C4-2B (cell line): ENCODE results near the gene AIP.

ENCODE experiments used
- H3K27ac ChIP-seq: fragments of 450-650 bp; 2 replicates; pipeline ENCODE4 v1.5.1; 2017
- ZFX ChIP-seq: fragments of 450-650 bp; IDR thresholded peaks from 2 replicates; pipeline ENCODE4 v1.6.1; 2017
- TF ChIP-seq, protein P1 (sequence below): fragments of 450-650 bp; conservative IDR thresholded peaks from 2 replicates; pipeline ENCODE4 v1.5.1; 2017; ENCODE audit warnings: mild to moderate bottlenecking

AIP gene

GRCh38 chr11:67490727-67491065, 7.9 kb downstream of the AIP start:
- no peak overlapping the region for H3K27ac ChIP-seq
- TF ChIP-seq, protein P1, sequence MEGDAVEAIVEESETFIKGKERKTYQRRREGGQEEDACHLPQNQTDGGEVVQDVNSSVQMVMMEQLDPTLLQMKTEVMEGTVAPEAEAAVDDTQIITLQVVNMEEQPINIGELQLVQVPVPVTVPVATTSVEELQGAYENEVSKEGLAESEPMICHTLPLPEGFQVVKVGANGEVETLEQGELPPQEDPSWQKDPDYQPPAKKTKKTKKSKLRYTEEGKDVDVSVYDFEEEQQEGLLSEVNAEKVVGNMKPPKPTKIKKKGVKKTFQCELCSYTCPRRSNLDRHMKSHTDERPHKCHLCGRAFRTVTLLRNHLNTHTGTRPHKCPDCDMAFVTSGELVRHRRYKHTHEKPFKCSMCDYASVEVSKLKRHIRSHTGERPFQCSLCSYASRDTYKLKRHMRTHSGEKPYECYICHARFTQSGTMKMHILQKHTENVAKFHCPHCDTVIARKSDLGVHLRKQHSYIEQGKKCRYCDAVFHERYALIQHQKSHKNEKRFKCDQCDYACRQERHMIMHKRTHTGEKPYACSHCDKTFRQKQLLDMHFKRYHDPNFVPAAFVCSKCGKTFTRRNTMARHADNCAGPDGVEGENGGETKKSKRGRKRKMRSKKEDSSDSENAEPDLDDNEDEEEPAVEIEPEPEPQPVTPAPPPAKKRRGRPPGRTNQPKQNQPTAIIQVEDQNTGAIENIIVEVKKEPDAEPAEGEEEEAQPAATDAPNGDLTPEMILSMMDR: no peak
- no peak for TF ChIP-seq ZFX

GRCh38 chr11:67491276-67492068, 8.6 kb downstream of the AIP start:
- TF ChIP-seq ZFX: no peak
- TF ChIP-seq, protein P1: no peak
- no peak overlapping the region for H3K27ac ChIP-seq

DNA sequence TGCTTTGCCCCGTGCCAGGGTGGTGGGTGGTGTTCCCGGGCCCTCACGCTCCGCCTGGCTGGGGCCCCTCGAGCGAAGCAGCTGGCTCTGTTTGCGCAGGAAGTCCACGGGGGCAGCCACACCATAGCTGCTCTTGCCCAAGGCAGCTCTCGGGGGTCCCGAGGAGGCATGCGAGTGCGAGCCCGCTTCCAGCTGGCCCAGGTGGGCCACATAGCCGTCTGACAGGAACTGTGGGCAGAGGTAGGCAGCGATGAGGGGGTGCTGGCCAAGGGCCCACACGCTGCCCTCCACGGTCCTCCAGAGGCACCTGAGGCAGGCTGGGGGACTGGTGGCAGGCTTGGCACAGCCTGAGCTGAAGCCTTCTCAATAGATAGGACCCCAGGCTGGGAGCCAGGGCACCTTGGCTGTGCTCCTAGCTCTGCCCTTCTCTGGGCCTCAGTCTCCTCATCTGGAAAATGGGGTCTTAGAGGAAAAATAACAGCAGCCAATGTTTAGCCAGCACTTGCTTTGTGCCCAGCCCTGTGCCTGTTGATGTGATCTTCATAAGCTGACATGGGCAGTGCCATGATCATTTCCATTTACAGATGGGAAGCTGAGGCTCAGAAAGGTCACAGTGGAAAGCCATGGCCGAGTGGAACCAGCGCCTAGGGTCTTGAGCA, 9.4 kb downstream of the AIP start:
- H3K27ac ChIP-seq: no peak overlapping the region
- TF ChIP-seq, protein P1: no peak
- TF ChIP-seq ZFX: no peak

- no peak for TF ChIP-seq ZFX
- TF ChIP-seq, protein P1: no peak
- no peak overlapping the region for H3K27ac ChIP-seq
These were observed 10.1 kb downstream of the AIP start for GRCh38 chr11:67492801-67493547.

DNA sequence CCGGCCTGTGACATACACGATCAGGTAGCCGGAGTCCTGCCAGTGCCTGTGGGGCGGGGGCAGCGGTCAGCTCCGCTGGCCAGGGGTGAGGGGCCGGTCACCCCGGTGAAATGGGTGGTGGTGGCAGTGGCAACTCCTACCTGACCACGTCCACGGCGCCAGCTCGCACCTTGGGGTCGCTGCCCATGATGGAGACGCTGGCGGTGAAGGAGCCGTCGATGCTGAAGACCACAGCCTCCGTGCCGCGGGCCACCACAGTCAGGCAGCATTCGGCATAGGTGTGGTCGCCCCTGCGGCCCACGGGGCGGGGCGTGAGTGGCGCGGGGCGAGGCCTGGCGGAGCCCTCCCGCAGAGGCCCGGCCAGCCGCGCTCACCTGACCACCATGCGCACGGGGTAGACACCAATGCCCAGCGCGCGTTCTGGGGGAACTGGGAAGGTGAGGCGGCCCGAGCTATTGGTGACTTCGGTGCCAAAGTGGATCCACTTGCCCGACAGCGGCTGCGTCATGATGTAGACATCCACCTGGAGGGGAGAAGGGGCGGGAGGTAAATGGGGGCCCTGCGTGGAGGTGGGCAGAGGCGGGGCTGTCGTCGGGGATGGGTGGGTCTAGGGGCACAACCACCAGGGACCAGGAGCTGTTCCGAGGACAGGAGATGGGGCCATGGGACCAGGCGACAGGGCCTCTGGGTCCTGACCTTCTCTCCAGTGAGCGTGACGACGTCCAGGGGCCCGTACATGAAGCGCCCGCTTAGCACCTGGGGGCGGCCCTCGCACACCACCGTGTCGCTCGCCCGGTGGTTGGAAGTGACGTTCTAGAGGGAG, 10.9 kb downstream of the AIP start:
- H3K27ac ChIP-seq: no peak overlapping the region

DNA sequence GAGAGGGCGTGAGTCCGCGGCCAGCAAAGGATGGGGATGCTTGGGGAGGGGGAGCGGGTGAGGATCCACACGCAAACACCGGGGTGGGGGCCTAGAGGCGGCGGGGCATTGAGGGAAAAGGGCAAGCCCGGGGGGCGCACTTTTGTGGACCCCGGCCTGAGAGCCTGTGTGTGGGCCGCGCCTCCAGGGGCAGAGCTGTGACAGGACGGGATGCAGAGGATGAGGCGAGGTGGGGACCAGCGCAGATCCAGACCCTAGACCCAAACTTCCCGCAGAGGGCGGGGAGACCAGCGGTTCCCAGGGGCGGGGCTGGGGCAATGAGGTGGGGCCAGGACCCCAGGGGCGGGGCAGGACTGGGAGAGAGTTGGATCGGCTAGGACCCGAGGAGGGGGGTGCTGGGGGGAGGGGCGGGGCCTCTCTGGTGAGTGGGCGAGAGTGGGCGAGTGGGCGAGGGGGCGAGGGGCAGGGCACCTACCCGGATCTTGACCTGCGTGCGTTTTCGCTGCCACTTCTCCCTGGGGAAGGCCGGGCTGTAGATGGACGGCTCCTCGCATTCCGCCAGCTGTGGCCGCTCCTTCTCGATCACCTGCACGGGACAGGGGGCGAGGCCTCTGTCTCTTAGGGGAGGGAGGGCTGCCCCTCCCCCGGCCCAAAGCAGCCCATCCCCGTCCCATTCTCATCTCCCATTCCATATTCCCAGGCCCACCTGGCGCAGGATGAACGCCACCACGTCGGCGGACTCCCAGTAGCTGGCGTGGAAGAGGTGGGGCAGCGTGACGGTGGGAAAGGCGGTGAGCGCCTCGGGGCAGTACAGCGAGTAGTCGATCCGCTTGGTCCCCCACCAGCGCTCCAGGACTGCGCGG, 11.8 kb downstream of the AIP start:
- TF ChIP-seq ZFX: no peak
- TF ChIP-seq, protein P1: no peak

More for the DNA sequence above, 10.9 kb downstream of the AIP start:
- TF ChIP-seq ZFX: no peak
- TF ChIP-seq, protein P1: no peak

More for the DNA sequence above, 11.8 kb downstream of the AIP start:
- no peak overlapping the region for H3K27ac ChIP-seq
